HG03097 (cell line): ENCODE measurements around the gene PRDM16.

ENCODE experiments used
- ATAC-seq: cut with Tn5 transposase; IDR thresholded peaks from one replicate; pipeline ENCODE4 v1.9.1; 2021; ENCODE audit not compliant: unreplicated experiment, low FRiP score

PRDM16 gene

DNA sequence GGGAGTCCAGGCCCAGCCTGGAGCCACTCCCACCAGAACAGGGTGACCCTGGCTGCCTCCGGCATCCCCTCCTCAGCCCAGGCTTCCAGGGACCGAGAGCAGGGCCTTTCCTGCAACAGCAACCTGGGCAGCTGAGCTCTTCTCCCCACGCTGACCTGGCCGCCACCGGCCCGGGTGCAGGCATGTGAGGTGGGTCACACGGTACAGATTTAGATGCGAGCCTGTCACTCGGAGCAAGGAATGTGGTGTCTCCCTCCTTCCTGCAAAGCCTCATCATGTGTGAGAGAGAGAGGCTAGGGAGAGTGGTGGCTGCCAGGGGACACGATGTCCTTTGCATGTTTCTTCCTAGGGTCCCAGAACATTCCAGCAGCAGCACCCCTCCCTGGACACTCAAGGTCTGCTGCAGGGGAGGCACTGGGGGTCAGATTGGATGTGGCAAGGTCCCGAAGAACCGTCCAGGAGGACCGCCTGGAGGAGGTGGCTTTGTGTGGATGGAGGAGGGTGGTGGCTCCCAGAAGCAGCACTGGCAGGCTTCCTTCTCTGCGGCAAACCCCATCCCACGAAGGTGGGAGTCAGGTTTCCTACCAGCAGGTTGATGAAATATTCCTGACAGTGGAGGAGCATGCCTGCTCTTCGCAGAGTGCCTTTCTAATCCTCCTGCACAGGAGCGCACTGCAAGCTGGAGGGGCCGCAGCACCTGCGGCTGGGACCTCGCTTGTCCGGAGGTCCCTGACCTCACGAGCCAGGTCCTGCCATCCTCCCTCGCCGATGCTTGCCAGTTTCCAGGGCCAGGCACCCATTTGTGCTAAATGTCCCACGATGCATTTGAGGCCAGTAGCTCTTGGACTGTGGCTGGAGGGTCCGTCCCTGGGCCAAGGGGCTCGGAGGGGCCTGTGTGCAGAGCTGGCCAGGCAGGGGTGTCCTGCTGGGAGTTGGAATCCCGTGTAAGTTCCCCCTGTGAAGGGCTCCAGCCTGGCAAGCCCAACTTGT is 68.4 kb downstream of the PRDM16 start:
- no peak for ATAC-seq

DNA sequence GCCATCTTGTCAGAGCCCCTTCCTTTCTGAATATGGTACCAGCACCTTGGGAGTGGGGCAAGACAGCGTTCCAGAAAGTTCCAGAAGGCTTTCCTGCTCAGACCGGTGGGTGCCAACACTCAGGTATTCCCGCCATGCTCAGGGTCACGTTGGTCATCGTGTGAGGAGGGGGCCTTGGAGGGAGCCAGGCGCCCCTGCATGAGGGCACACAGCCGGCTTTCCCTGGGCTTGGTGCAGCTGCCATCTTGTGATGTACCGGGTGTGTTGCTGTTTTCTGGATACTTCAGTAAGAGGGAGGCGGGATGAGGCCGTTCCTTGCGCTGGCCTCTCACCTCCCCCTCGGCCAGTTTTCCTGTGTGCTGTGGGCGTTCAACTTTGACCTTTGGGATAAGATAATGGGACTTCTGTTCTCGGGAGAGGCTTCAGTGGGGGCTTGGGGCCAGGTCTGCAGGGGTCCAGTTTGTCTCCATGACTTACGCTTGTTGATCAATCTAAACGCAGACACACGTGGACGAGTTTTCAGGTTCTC is 69.7 kb downstream of the PRDM16 start:
- no peak for ATAC-seq

DNA sequence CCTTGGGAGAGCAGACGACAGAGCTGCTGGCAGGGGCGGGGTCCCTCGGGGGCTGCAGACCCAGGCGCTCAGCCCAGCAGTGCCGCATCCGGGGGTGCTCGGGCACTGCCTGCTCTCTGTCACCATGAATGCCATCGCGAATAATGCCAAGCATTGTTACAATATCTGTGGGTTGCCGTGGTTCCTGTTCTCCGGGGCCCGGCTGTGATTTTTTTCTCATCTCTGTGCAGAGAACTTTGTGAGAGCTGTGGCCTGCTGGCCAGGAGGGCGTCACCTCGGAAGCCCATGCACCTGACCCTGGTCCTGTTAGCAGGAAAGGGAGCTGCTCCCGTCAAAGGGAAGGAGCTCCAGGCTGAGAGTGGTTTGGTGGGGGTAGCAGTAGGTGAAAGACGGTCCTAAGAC is 70.4 kb downstream of the PRDM16 start:
- no peak for ATAC-seq

DNA sequence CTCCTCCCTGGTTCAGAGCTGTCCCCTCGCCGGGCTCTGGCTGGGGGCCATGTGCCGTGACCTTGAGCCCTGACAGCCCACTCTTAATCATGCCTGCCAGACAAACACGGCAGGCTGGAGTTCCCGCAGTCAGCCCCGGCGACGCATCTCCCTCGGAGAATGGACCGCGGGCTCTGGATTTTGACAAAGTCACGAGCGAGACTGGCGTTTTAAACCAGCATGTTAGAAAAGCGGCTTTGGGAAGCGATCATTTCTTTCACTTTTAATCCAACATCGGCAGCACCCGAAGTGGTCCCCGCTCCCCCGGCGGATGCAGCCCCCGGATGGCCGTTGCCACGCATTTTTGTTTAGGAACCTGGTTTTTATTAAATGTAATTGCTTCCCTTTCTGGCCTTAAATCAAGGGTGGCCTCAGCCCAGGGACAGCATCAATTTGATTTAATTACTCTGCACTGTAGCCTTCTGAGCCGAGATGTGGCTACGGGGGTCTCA is 70.9 kb downstream of the PRDM16 start:
- no peak for ATAC-seq

DNA sequence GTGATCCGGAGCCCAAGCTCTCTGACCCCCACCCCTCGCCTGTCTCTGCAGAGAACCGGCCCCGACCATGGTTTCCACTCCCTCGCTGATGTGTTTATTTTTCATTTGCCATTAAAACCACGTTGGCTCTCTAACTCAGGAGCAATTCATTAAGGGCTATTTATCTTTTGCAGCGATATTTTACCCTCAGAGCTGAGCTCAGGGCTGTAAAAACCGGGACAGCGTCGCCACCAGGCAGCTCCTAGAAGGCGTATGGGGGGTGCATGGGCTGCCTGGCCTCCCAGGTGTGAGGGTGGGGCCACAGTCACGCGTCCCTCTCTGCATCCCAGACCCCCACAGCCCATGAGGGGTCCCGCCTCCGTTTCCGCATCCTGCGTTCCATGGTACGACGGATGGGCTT is 71.4 kb downstream of the PRDM16 start:
- no peak for ATAC-seq

GRCh38 chr1:3141129-3141528 is 72.1 kb downstream of the PRDM16 start:
- no peak for ATAC-seq

DNA sequence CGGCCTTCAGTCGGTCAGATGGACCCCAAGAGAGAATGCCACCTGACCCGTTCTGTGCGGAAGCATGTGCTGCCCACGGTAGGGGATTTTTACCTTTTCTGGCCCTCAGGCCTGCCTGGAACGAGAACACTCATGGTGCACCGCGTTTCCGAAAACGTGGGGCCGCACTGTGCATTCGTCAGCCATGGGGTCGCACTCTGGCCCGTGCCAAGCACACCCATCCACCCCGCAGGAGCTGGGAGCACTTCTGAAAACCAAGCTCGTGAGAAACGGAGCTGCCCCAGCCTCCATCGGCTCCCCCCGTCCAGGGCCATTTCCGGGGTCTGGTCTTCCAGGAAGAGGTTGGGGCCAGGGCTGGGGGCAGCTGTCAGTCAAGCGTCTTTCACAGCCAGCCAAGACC is 72.8 kb downstream of the PRDM16 start:
- ATAC-seq, result no peak

DNA sequence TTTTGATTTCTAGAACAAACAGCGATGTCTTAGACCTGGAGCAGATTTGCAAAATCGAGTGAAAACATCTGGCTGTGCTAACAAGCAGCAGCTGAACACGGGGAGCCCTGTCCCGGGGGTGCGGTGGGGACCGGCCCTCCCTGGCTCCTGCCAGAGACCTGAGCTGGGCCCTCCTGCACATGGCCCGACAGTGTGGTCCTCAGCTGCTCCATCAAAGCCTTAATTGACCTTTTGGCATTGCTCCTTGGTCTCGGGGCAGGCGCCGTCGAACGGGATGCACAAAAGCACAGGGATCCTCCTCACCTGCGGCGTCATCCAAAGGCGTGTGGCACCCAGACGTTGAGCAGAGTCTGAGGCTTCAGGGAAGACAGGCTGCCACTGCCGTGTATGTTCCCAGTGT is 73.2 kb downstream of the PRDM16 start:
- ATAC-seq, result no peak

GRCh38 chr1:3142751-3143150 is 73.7 kb downstream of the PRDM16 start:
- no peak for ATAC-seq

DNA sequence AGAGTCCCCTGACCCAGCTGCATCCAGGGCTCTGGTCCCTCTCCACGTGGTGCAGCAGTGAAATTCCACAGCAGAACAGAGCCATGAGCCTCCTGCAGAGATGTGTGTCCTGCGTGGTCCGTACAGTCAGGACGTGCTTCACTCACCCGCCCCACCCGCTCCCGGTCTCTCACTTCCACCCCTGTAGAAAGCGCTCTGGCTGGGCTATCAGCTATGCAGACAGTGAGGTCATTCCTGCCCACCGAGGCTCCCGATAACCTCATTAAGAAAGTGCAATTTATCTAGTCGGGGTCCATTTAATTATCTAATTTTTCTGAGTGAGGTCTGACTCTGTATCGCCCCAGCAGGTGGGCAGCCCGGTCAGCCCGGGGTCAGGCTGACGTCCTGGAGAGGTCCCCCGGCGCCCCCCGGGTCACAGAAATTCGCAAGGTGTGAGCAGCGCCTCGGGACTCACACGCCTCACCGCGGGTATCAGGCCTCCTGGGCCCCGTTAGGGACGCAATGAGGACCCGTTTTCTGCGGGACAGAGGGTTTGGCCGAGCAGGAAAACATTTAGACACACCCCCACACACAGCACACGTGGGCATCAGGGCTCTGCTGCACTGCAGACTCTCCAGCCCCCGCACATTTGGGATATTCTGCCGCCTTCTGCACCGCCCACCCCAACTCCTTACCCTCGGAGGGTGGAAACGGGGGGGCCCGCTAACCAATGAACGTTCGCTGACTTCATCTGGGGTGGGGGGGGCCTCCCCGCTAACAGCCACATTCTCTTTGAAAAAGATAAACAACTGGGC is 76.7 kb downstream of the PRDM16 start:
- ATAC-seq, result no peak

DNA sequence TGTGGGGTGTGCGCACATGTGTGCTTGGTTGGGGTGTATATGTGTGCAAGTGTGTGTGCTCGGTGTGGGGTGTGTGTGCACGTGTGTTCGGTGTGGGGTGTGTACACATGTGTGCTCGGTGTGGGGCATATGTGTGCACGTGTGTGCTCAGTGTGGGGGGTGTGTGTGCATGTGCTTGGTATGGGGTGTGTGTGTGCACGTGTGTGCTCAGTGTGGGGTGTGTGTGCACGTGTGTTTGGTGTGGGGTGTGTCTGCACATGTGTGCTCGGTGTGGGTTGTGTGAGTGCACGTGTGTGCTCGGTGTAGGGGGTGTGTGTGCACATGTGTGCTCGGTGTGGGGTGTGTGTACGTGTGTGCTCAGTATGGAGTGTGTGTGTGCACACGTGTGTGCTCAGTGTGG is 77.5 kb downstream of the PRDM16 start:
- no peak for ATAC-seq

- no peak for ATAC-seq
Measured at GRCh38 chr1:3146907-3147306, 77.9 kb downstream of the PRDM16 start.

GRCh38 chr1:3148171-3148570 is 79.2 kb downstream of the PRDM16 start:
- ATAC-seq, result no peak

DNA sequence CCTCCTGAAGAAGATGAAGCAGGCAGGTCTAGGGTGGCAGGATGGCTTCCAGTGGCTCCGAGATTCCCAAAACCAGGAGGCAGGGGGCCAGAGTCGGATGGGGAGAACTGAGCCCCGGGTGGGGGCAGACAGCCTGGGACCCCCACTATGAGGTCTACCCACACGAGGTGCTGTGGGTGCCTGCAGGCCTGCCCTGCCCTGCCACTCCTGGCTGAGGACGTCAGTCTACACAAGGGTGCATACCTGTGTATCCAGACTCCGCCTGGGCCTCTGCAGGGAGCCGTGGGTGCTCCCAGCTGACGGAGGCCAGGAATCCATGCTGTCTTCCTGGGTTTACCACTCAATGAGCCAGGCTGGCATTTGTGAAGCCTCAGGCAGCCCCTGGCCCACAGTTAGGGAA is 80.3 kb downstream of the PRDM16 start:
- no peak for ATAC-seq

- ATAC-seq, result no peak
Measured at GRCh38 chr1:3151456-3151855, 82.5 kb downstream of the PRDM16 start.

DNA sequence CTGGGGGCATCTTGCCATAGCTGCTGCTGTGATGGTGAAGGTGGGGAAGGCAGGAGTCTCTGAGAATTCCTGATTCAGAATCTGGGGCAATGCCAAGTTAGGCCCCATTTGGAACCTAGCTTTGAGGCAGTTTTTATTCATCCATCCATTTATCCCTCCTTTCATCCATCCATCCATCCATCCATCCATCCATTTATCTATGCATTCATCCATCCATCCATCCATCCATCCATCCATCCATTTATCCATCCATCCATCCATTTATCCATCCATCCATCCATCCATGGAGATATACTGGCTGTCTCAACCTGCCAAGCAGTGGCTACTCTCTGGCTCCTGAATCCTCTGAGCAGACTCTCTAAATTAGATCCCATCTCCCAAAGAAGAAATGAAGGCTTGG is 83.1 kb downstream of the PRDM16 start:
- ATAC-seq, result no peak

DNA sequence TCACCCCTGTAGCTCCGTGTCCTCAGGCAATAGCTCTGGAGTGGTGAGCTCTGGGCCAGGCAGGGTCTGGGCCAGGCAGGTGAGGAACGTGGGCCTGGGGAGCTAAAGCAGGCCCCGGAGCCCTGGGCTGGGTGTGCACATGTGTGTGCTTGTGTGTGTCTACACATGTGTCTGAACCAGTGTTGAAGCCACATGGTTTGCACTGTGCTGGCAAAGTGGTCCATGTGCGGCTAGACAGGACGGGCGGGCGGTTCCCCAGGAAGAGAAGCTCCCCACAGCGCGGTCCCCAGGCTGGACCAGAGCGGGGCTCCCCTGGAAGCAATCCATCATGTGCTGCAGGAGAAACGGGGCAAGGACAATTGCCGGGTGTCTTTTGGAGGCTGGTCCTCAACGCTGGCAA is 84.2 kb downstream of the PRDM16 start:
- ATAC-seq, result no peak

- ATAC-seq, result no peak
Measured at GRCh38 chr1:3153902-3154795, 85.1 kb downstream of the PRDM16 start.

- ATAC-seq, result no peak
Measured at GRCh38 chr1:3155056-3155925, 86.3 kb downstream of the PRDM16 start.

DNA sequence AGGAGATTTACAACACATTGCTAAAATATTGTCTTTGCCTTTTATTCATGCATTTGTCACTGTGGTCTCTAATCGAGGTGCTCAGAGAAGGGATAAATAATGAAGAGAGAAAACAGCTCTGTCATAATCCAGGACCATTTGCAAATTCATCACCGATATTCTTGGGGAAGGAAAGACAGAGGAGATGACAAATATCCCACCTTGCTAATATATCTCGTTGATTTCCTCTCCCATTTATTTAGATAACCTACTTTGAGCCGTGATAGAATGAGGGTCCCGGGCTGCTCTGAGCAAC is 86.9 kb downstream of the PRDM16 start:
- ATAC-seq, result no peak
